Natural killer cell treated with Interleukin-12 subunit alpha and Interleukin-12 subunit beta and Interleukin-15 and Interleukin-18, amount 100 ng/mL, for 72 hours (primary cell): ENCODE data around the gene CFAP73. TPM values are rescaled to one million over a fixed set of nuclear protein-coding genes. Genes with fewer than 3 reads are reported as not detected.

Experiments used
- ATAC-seq, 2 donors: fragments of 150-1000 bp; cut with Tn5 transposase in 1 of 2; sonication (Bioruptor Pico), chemical (Tn5 transposase) in 1 of 2; 2 replicates each; pipeline ENCODE4 v1.10.0; 2021
- DNase-seq: peaks from one replicate; pipeline ENCODE4 v3.0.0; 2022; ENCODE audit warnings: low spot score
- H3K27ac Mint-ChIP-seq, 2 donors: 1 replicate in 1 of 2; 2 replicates in 1 of 2; pipeline ENCODE4 v1.8.0; 2022; ENCODE audit warnings: mixed read lengths in 2 of 2, mild to moderate bottlenecking in 1 of 2, moderate library complexity in 1 of 2
- H3K27me3 Mint-ChIP-seq, 2 donors: 1 replicate in 1 of 2; 2 replicates in 1 of 2; pipeline ENCODE4 v1.8.0; 2022; ENCODE audit warnings: mixed read lengths in 2 of 2
- H3K36me3 Mint-ChIP-seq: one replicate; pipeline ENCODE4 v1.8.0; 2022; ENCODE audit warnings: mixed read lengths
- H3K4me1 Mint-ChIP-seq, 2 donors: 1 replicate in 1 of 2; 2 replicates in 1 of 2; pipeline ENCODE4 v1.8.0; 2022; ENCODE audit warnings: low read depth in 2 of 2, mixed read lengths in 2 of 2, mild to moderate bottlenecking in 1 of 2
- H3K4me3 Mint-ChIP-seq: one replicate; pipeline ENCODE4 v1.8.0; 2022; ENCODE audit warnings: mixed read lengths
- H3K9me3 Mint-ChIP-seq: 2 replicates; pipeline ENCODE4 v1.8.0; 2022; ENCODE audit warnings: mixed read lengths
- total RNA-seq, 2 donors: library from RNA; stranded (reverse); gene quantifications; one replicate each; pipeline ENCODE4 v1.2.3, GENCODE V29; 2022

Gene CFAP73
- total RNA-seq, 2 donors from 2014 or later: 0.28 TPM; not detected in 1

DNA sequence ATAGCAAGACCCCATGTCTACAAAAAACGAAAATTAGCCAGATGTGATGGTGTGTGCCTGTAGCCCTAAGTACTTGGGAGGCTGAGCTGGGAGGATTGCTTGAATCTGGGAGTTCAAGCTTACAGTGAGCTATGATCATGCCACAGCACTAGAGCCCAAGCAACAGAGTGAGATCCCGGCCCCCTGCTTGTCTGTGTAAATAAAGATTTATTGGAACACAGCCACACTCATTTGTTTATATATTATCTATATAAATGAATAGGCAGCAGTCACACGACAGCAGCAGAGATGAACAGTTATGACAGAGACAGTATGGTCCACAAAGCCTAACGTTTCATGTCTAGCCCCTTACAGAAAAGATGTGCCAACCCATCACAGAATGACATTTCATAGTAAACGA is 20.9 kb downstream of the CFAP73 start:
- Mint-ChIP-seq H3K4me3 (no peak overlapping the region), H3K4me1 (peaks cover 4 to 8% of the 10 kb centered on the region in 2 donors), H3K9me3 (no peaks in the 10 kb centered on the region), H3K36me3 (peaks cover 16% of the 10 kb centered on the region), H3K27me3 (no peaks in the 10 kb centered on the region), H3K27ac (no peak overlapping the region)
- DNase-seq (no peak), ATAC-seq (no peak)

DNA sequence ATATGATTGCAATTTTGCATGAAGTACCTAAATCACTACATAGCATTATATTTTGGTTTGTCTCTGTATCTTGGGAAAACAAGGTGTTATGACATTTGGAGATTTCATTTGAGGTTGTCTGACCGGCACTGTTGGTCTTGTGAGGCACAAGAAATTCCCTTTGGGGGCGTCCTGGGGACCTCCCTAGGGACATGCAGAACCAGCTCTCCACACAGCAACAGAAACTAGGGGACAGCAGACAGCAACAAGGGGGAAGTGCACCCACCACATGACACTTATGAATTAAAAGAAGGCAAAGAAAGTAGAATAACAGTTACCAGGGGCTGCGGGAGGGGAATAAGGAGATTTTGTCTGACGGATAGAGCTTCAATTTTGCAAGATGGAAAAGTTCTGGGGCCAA is 21.4 kb downstream of the CFAP73 start:
- no peaks in the 10 kb centered on the region for H3K9me3 Mint-ChIP-seq
- DNase-seq (no peak), ATAC-seq (no peak)
- no peak overlapping the region for H3K4me3 Mint-ChIP-seq
- H3K27ac Mint-ChIP-seq: no peak overlapping the region
- peaks cover 4 to 8% of the 10 kb centered on the region in 2 donors for H3K4me1 Mint-ChIP-seq
- no peaks in the 10 kb centered on the region for H3K27me3 Mint-ChIP-seq
- peaks cover 16% of the 10 kb centered on the region for H3K36me3 Mint-ChIP-seq

GRCh38 chr12:113171543-113171942 is 22.0 kb downstream of the CFAP73 start:
- no peaks in the 10 kb centered on the region for H3K9me3 Mint-ChIP-seq
- H3K4me3 Mint-ChIP-seq: no peak overlapping the region
- H3K4me1 Mint-ChIP-seq: peaks cover 4 to 8% of the 10 kb centered on the region in 2 donors
- H3K36me3 Mint-ChIP-seq: peaks cover 16% of the 10 kb centered on the region
- ATAC-seq (no peak), DNase-seq (no peak)
- H3K27ac Mint-ChIP-seq: no peak overlapping the region
- H3K27me3 Mint-ChIP-seq: no peaks in the 10 kb centered on the region

DNA sequence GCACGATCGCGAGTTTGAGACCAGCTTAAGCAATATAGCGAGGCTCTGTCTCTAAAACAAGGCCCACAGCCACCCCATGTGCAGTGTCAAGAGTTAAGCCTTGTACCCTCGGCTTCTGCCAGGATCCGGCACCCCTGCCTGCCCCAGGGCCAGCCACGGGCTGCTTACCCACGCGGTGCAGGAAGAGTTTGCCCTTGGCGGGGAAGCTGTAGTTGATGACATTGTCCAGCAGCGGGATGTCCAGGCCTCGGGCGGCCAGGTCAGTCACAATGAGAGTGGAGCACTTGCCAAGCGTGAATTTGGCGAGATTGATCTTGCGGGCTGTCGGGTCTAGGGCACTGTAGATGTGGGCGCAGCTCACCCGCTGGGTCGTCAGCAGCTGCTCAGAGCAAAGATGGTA is 22.7 kb downstream of the CFAP73 start:
- Mint-ChIP-seq H3K27ac (no peak overlapping the region), H3K9me3 (no peaks in the 10 kb centered on the region), H3K27me3 (no peaks in the 10 kb centered on the region), H3K36me3 (peaks cover 16% of the 10 kb centered on the region), H3K4me3 (no peak overlapping the region), H3K4me1 (peaks cover 4 to 8% of the 10 kb centered on the region in 2 donors)
- ATAC-seq (no peak), DNase-seq (no peak)

DNA sequence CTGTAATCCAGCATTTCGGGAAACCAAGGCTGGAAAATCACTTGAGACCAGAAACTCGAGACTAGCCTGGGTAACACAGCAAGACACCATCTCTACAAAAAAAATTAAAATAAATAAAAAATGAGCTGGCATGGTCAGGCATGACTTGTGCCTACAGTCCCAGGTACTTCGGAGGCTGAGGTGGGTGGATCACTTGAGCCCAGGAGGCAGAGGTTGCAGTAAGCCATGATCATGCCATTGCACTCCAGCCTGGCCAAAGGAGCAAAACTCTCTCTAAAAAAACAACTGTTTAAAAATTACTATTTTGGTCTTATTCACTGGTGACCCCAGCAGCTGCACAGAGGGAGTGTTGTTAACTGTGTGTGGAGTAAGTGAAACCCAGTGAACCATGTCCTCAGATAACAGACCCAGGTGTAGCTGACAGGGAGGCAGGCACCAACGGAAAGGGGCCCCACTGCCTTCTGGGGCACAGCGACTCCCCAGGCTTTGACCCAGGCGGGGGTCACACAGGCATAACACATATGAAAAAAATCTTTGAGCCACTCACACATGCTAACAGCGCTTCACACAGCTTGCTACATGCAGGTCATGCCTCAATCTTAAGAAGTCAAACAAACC is 23.7 kb downstream of the CFAP73 start:
- ATAC-seq: no peak
- peaks cover 4 to 8% of the 10 kb centered on the region in 2 donors for H3K4me1 Mint-ChIP-seq
- H3K36me3 Mint-ChIP-seq: peaks cover 16% of the 10 kb centered on the region
- H3K27me3 Mint-ChIP-seq: no peaks in the 10 kb centered on the region
- H3K27ac Mint-ChIP-seq: no peak overlapping the region
- no peaks in the 10 kb centered on the region for H3K9me3 Mint-ChIP-seq
- DNase-seq: no peak
- H3K4me3 Mint-ChIP-seq: no peak overlapping the region

DNA sequence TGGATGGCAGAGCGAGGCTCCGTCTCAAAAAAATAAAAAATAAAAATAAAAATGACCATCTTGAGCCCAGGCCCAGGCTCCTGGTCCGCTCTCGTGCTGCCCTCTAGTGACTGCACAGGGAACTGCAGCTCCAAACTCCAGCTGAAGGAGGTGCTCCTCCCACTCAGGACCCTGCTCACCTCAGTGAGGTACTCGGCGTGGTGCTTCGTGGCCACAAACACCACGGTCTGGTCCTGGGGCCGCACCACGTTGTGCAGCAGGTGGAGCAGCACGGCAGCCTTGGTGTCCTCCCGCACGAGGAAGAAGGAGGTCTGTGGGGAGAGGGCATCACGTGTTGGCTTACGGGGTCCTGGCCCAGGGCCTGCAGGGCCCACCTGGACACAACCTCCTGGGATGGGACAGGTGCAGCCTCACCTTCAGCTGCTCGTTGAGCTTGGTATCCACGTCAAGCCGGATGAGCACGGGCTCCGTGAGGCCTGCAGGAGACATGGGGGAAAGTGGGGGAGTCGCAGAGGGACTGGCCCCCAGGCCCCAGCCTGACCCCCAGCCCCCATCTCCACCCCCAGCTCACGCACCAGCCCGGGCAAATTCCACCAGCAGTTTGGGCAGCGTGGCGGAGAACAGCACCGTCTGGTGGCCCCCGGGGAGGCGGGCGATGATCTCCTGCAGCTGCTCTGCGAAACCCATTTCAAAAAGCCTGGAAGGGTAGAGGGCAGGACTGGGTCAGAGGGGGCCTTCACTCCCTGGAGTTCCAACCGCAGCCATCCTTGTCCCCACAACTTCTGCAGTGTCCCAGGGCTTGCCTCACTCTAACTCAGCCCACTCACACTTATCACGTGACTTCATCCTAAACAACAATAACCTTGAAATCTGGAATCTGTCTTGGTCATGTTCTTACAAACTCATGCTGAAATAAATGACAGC is 25.2 kb downstream of the CFAP73 start:
- no peaks in the 10 kb centered on the region for H3K9me3 Mint-ChIP-seq
- ATAC-seq (peak; percentile 74 to 84), DNase-seq (no peak)
- H3K27me3 Mint-ChIP-seq: no peaks in the 10 kb centered on the region
- H3K4me1 Mint-ChIP-seq: peaks cover 4 to 8% of the 10 kb centered on the region in 2 donors
- no peak overlapping the region for H3K27ac Mint-ChIP-seq
- peaks cover 16% of the 10 kb centered on the region for H3K36me3 Mint-ChIP-seq
- no peak overlapping the region for H3K4me3 Mint-ChIP-seq

- no peak overlapping the region for H3K27ac Mint-ChIP-seq
- H3K4me1 Mint-ChIP-seq: peaks cover 9 to 16% of the 10 kb centered on the region in 2 donors
- no peaks in the 10 kb centered on the region for H3K9me3 Mint-ChIP-seq
- DNase-seq: no peak
- no peak overlapping the region for H3K4me3 Mint-ChIP-seq
- no peak for ATAC-seq
- no peaks in the 10 kb centered on the region for H3K36me3 Mint-ChIP-seq
- no peaks in the 10 kb centered on the region for H3K27me3 Mint-ChIP-seq
Observed at GRCh38 chr12:113179023-113179422, 29.5 kb downstream of the CFAP73 start.

GRCh38 chr12:113180333-113180732 is 30.8 kb downstream of the CFAP73 start:
- no peak overlapping the region for H3K27ac Mint-ChIP-seq
- DNase-seq (no peak), ATAC-seq (no peak)
- no peak overlapping the region for H3K4me3 Mint-ChIP-seq
- peaks cover 5 to 11% of the 10 kb centered on the region in 2 donors for H3K4me1 Mint-ChIP-seq
- H3K27me3 Mint-ChIP-seq: no peaks in the 10 kb centered on the region
- no peaks in the 10 kb centered on the region for H3K36me3 Mint-ChIP-seq
- no peaks in the 10 kb centered on the region for H3K9me3 Mint-ChIP-seq

GRCh38 chr12:113181975-113182374 is 32.5 kb downstream of the CFAP73 start:
- H3K27me3 Mint-ChIP-seq: no peaks in the 10 kb centered on the region
- DNase-seq (no peak), ATAC-seq (no peak)
- H3K4me1 Mint-ChIP-seq: peaks cover 15 to 18% of the 10 kb centered on the region in 2 donors
- H3K36me3 Mint-ChIP-seq: no peaks in the 10 kb centered on the region
- no peaks in the 10 kb centered on the region for H3K9me3 Mint-ChIP-seq
- no peak overlapping the region for H3K27ac Mint-ChIP-seq
- no peak overlapping the region for H3K4me3 Mint-ChIP-seq

GRCh38 chr12:113183030-113183589 is 33.6 kb downstream of the CFAP73 start:
- ATAC-seq: no peak
- H3K27ac Mint-ChIP-seq: peak overlapping the region; percentile 18 to 91

GRCh38 chr12:113184098-113184899 is 34.8 kb downstream of the CFAP73 start:
- DNase-seq (no peak), ATAC-seq (peak; percentile 75 to 79)
- Mint-ChIP-seq H3K4me1 (peaks cover 23 to 26% of the 10 kb centered on the region in 2 donors), H3K36me3 (peaks cover 3% of the 10 kb centered on the region), H3K4me3 (peak overlapping the region; percentile 89), H3K27ac (peak overlapping the region; percentile 82 to 91), H3K27me3 (no peaks in the 10 kb centered on the region), H3K9me3 (no peaks in the 10 kb centered on the region)

More at GRCh38 chr12:113183030-113183589, 33.6 kb downstream of the CFAP73 start:
- Mint-ChIP-seq H3K9me3 (no peaks in the 10 kb centered on the region), H3K4me3 (peak overlapping the region; percentile 89), H3K36me3 (no peaks in the 10 kb centered on the region), H3K27me3 (no peaks in the 10 kb centered on the region), H3K4me1 (peaks cover 19 to 23% of the 10 kb centered on the region in 2 donors)
- no peak for DNase-seq

GRCh38 chr12:113184900-113185179 is 35.3 kb downstream of the CFAP73 start:
- peak; percentile 89 to 93 for ATAC-seq
- Mint-ChIP-seq H3K27ac (peak overlapping the region; percentile 82 to 91), H3K36me3 (peaks cover 6% of the 10 kb centered on the region), H3K27me3 (no peaks in the 10 kb centered on the region), H3K9me3 (no peaks in the 10 kb centered on the region), H3K4me1 (peaks cover 26 to 28% of the 10 kb centered on the region in 2 donors), H3K4me3 (peak overlapping the region; percentile 89)
- DNase-seq: peak; percentile 91

DNA sequence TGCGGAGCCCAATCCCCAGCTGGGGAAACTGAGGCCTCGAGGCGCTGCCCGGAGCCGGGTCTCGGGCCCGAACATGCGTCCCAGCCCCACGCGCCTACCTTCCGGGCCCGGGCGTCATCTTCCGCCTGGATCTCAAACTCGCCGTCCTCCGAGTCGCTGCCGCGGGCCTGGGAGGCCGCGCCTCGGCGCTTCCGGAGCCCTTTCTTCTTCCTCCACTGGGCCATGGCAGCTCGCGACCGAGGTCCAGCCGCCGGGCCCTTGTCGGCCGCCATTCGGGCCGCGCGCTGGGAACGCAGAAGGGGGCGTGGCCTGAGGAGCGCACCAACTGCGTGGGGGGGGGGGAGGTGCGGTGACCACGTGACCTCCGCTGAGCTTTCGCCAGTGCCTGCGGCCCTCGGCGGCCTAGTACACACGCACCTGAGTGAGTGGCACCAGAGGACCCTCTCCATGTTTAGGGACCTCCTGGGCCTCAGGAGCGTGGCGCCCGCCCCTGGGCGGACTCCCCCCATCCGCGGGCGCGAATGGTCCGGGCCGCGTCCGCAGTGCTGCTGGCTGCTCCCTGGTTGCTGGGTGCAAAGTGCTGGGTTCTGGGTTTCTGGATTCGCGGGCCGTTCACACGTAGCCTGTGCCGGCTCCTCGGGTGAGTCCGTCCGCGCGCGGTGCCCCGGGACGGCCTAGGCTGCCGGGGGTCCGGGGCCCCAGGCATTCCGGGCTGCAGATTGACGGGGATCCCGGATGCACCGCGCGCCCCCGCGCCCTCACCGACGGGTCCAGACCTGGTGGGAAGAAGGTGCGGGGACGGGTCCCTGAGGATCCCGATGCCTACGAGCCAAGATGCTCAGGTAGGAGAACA is 35.9 kb downstream of the CFAP73 start, which contains the start of the genes DDX54 and RITA1:
TSS of gene DDX54 (minus strand) at position 299 of the 853 bp plus-strand sequence. CDS start at position 272, 27 bp downstream.
TSS of gene RITA1 (plus strand) at position 542 of the 853 bp plus-strand sequence. CDS start 1,026 bp downstream, outside the sequence.
- Mint-ChIP-seq H3K4me1 (peaks cover 26 to 28% of the 10 kb centered on the region in 2 donors), H3K27me3 (no peaks in the 10 kb centered on the region), H3K36me3 (peaks cover 6% of the 10 kb centered on the region), H3K27ac (peak within 1 kb of the TSS; percentile 82 to 91), H3K4me3 (peak within 1 kb of the TSS; percentile 89), H3K9me3 (no peaks in the 10 kb centered on the region)
- ATAC-seq (peak; percentile 78 to 88), DNase-seq (peak; percentile 82)
